ENCODE measurements around the gene RPL12. TPM values are rescaled to one million over a fixed set of nuclear protein-coding genes. Genes with fewer than 3 reads are reported as not detected.

Gene RPL12
- total RNA-seq, 1 experiment from 2014 or later = 855 TPM

DNA sequence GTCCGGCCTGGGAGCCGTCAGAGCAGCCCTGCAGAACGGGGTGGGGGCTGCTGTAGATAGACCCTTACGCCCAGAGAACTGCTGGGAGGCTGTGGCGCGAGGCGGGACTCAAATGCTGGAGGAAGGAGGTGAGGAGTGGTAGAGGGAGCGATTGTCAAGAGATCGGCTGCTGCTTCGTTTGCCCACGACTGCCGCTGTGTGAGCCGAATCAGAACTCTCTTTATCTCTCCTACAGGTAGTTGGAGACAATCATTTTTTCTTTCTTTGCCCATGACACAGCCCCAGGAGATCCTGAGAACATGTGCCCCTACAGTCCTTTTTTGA lies 26.6 kb downstream of the RPL12 start:
- Mint-ChIP-seq H3K4me1 (ENCODE audit: low read depth, unreplicated experiment) (peaks cover 8% of the 10 kb centered on the region), H3K27ac (ENCODE audit: unreplicated experiment) (peak overlapping the region; percentile 93)
- DNase-seq = no peak

GRCh38 chr9:127423934-127424675 lies 27.1 kb downstream of the RPL12 start, which contains the start of gene ZNF79:
ZNF79 (plus strand) TSS chr9:127424382; CDS start chr9:127424788, 406 bp downstream.
- CTCF ChIA-PET = interaction anchor here (0.6 kb wide), 1 partner anchor 594 kb away, joined by 3 read pairs; no protein-coding TSS in a partner anchor
- Mint-ChIP-seq H3K27me3 (ENCODE audit: unreplicated experiment) (no peaks in the 10 kb centered on the region), H3K4me3 (ENCODE audit: low read depth, unreplicated experiment) (peak within 1 kb of the TSS; percentile 99), H3K4me1 (ENCODE audit: low read depth, unreplicated experiment) (peaks cover 8% of the 10 kb centered on the region), H3K9me3 (ENCODE audit: low read depth, unreplicated experiment) (no peaks in the 10 kb centered on the region), H3K36me3 (ENCODE audit: insufficient read depth, unreplicated experiment) (peaks cover 21% of the 10 kb centered on the region), H3K27ac (ENCODE audit: unreplicated experiment) (peak within 1 kb of the TSS; percentile 93)
- BruUV-seq (replicated peaks) = no TSS peak
- intact Hi-C loops (cut with micrococcal nuclease; ENCODE audit: unreplicated experiment) = no loop called here
- TF ChIP-seq CTCF (IDR thresholded peaks at IDR 0.05; ENCODE audit: unreplicated experiment) = no peak
- DNase-seq = peak; percentile 88

More for the DNA sequence above, 26.6 kb downstream of the RPL12 start:
- Mint-ChIP-seq H3K9me3 (ENCODE audit: low read depth, unreplicated experiment) (no peaks in the 10 kb centered on the region), H3K4me3 (ENCODE audit: low read depth, unreplicated experiment) (peak overlapping the region; percentile 99), H3K27me3 (ENCODE audit: unreplicated experiment) (no peaks in the 10 kb centered on the region), H3K36me3 (ENCODE audit: insufficient read depth, unreplicated experiment) (peaks cover 25% of the 10 kb centered on the region)
- CTCF ChIA-PET = no interaction called here
- intact Hi-C loops (cut with micrococcal nuclease; ENCODE audit: unreplicated experiment) = no loop called here
- BruUV-seq (replicated peaks) = TSS peak; percentile 37
- TF ChIP-seq CTCF (IDR thresholded peaks at IDR 0.05; ENCODE audit: unreplicated experiment) = no peak

DNA sequence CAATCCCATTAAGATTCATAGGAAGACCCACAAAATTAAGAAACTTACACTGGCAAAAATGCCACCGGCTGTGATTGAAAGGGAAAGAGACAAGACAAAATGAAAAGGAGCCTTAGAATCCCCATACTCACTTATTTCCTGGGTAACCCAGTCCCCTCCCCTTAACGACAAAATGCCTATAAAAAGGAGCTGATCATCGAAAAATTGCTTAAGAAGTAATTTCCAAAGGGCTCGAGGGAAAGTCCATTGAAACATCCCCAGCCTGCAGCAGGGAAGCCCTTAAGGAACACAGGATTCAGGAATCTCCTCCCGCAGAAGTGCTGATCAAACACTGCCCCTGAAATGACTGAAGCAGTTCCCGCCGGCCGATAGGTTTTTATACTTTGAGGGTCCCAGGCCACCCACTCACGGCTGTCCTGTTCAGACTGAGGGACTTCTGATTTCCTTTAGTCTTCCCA lies 27.7 kb downstream of the RPL12 start:
- Mint-ChIP-seq H3K27me3 (ENCODE audit: unreplicated experiment) (no peaks in the 10 kb centered on the region), H3K4me1 (ENCODE audit: low read depth, unreplicated experiment) (peaks cover 8% of the 10 kb centered on the region), H3K36me3 (ENCODE audit: insufficient read depth, unreplicated experiment) (peaks cover 21% of the 10 kb centered on the region), H3K4me3 (ENCODE audit: low read depth, unreplicated experiment) (peak overlapping the region; percentile 99), H3K27ac (ENCODE audit: unreplicated experiment) (peak overlapping the region; percentile 93), H3K9me3 (ENCODE audit: low read depth, unreplicated experiment) (no peaks in the 10 kb centered on the region)
- no peak for DNase-seq
- CTCF ChIA-PET = interaction anchor here (0.6 kb wide), 1 partner anchor 594 kb away, joined by 3 read pairs; no protein-coding TSS in a partner anchor
- BruUV-seq (replicated peaks) = TSS peak; percentile 71
- intact Hi-C loops (cut with micrococcal nuclease; ENCODE audit: unreplicated experiment) = no loop called here
- no peak for TF ChIP-seq CTCF (IDR thresholded peaks at IDR 0.05; ENCODE audit: unreplicated experiment)

GRCh38 chr9:127422787-127423186 lies 28.4 kb downstream of the RPL12 start:
- H3K4me1 Mint-ChIP-seq (ENCODE audit: low read depth, unreplicated experiment) = peaks cover 8% of the 10 kb centered on the region
- DNase-seq = no peak
- BruUV-seq (replicated peaks) = no TSS peak
- H3K4me3 Mint-ChIP-seq (ENCODE audit: low read depth, unreplicated experiment) = peak overlapping the region; percentile 99
- CTCF ChIA-PET = no interaction called here
- peaks cover 21% of the 10 kb centered on the region for H3K36me3 Mint-ChIP-seq (ENCODE audit: insufficient read depth, unreplicated experiment)
- H3K9me3 Mint-ChIP-seq (ENCODE audit: low read depth, unreplicated experiment) = no peaks in the 10 kb centered on the region
- no peaks in the 10 kb centered on the region for H3K27me3 Mint-ChIP-seq (ENCODE audit: unreplicated experiment)
- TF ChIP-seq CTCF (IDR thresholded peaks at IDR 0.05; ENCODE audit: unreplicated experiment) = no peak
- peak overlapping the region; percentile 93 for H3K27ac Mint-ChIP-seq (ENCODE audit: unreplicated experiment)
- intact Hi-C loops (cut with micrococcal nuclease; ENCODE audit: unreplicated experiment) = no loop called here
